Retinal pigment epithelial cell (primary cell): ENCODE results near the gene MMAB.

Source experiments
- DNase-seq: peaks from one replicate; pipeline ENCODE4 v3.0.0-alpha.2; 2010; ENCODE audit warnings: low read depth
- H3K4me3 ChIP-seq: 2 replicates; pipeline ENCODE4 v1.5.1; 2011; ENCODE audit warnings: mild to moderate bottlenecking, low read length, control low read depth, moderate library complexity
- CTCF ChIP-seq: conservative IDR thresholded peaks from 2 replicates; pipeline ENCODE4 v1.5.1; 2011; ENCODE audit warnings: low read depth, low read length, control low read depth, inconsistent platforms

MMAB gene

GRCh38 chr12:109550281-109550680, 23.0 kb downstream of the MMAB start:
- TF ChIP-seq CTCF = no peak
- no peak for DNase-seq
- no peak overlapping the region for H3K4me3 ChIP-seq

GRCh38 chr12:109549613-109550270, 23.6 kb downstream of the MMAB start:
- no peak for TF ChIP-seq CTCF
- no peak overlapping the region for H3K4me3 ChIP-seq
- DNase-seq = no peak

- H3K4me3 ChIP-seq = no peak overlapping the region
- no peak for DNase-seq
- TF ChIP-seq CTCF = no peak
Measured at GRCh38 chr12:109548258-109548657, 25.0 kb downstream of the MMAB start.

GRCh38 chr12:109547286-109547685, 26.0 kb downstream of the MMAB start:
- no peak overlapping the region for H3K4me3 ChIP-seq
- DNase-seq = no peak
- no peak for TF ChIP-seq CTCF

- DNase-seq = no peak
- no peak for TF ChIP-seq CTCF
- H3K4me3 ChIP-seq = no peak overlapping the region
Measured at GRCh38 chr12:109545826-109546225, 27.5 kb downstream of the MMAB start.

- TF ChIP-seq CTCF = no peak
- no peak overlapping the region for H3K4me3 ChIP-seq
- no peak for DNase-seq
Measured at GRCh38 chr12:109544955-109545531, 28.3 kb downstream of the MMAB start.

GRCh38 chr12:109542876-109543275, 30.4 kb downstream of the MMAB start:
- TF ChIP-seq CTCF = no peak
- no peak for DNase-seq
- no peak overlapping the region for H3K4me3 ChIP-seq
